Skin of body (tissue), 2 donors: Measurements from ENCODE around the gene NR6A1. TPM values are rescaled to one million over a fixed set of nuclear protein-coding genes. Genes with fewer than 3 reads are reported as not detected.

ENCODE experiments used
- DNase-seq: peaks from one replicate; lab custom pipeline; 2025; lab: John Stamatoyannopoulos, UW
- total RNA-seq: library from RNA; depleted of rRNA; stranded (reverse); fragments of >200 nt; gene quantifications from one replicate; pipeline ENCODE4 v1.2.3, GENCODE V29; 2014

NR6A1 gene
- total RNA-seq, 1 donor from 2014 or later: 0.99 TPM

GRCh38 chr9:124583134-124583533, 188.0 kb downstream of the NR6A1 start:
- no peak for DNase-seq

- DNase-seq: no peak
These were observed 190.9 kb downstream of the NR6A1 start for GRCh38 chr9:124580186-124580585.

- no peak for DNase-seq
These were observed 194.4 kb downstream of the NR6A1 start for GRCh38 chr9:124576751-124577150.

- no peak for DNase-seq
These were observed 196.4 kb downstream of the NR6A1 start for GRCh38 chr9:124574534-124575375.

- DNase-seq: no peak
These were observed 200.0 kb downstream of the NR6A1 start for GRCh38 chr9:124570942-124571666.

- DNase-seq: no peak
These were observed 201.2 kb downstream of the NR6A1 start for GRCh38 chr9:124569942-124570341.

GRCh38 chr9:124567362-124567761, 203.7 kb downstream of the NR6A1 start:
- DNase-seq: no peak

GRCh38 chr9:124562328-124562727, 208.8 kb downstream of the NR6A1 start:
- DNase-seq: no peak

GRCh38 chr9:124559871-124560270, 211.2 kb downstream of the NR6A1 start:
- DNase-seq: peak; percentile 36

- no peak for DNase-seq
These were observed 212.2 kb downstream of the NR6A1 start for GRCh38 chr9:124558777-124559470.

GRCh38 chr9:124557895-124558294, 213.2 kb downstream of the NR6A1 start:
- no peak for DNase-seq

GRCh38 chr9:124555043-124555442, 216.1 kb downstream of the NR6A1 start:
- DNase-seq: no peak

GRCh38 chr9:124553738-124554137, 217.4 kb downstream of the NR6A1 start:
- no peak for DNase-seq

- no peak for DNase-seq
These were observed 218.9 kb downstream of the NR6A1 start for GRCh38 chr9:124552273-124552605.

GRCh38 chr9:124551472-124552272, 219.4 kb downstream of the NR6A1 start:
- peak; percentile 25 for DNase-seq

GRCh38 chr9:124550072-124550471, 221.0 kb downstream of the NR6A1 start:
- DNase-seq: no peak

GRCh38 chr9:124549016-124549415, 222.1 kb downstream of the NR6A1 start:
- no peak for DNase-seq

- no peak for DNase-seq
These were observed 226.6 kb downstream of the NR6A1 start for GRCh38 chr9:124544535-124544934.

- no peak for DNase-seq
These were observed 229.3 kb downstream of the NR6A1 start for GRCh38 chr9:124541824-124542223.

GRCh38 chr9:124537926-124538325, 233.2 kb downstream of the NR6A1 start:
- DNase-seq: no peak

GRCh38 chr9:124535846-124536245, 235.3 kb downstream of the NR6A1 start:
- no peak for DNase-seq
